HG03066 (cell line): ENCODE measurements around the gene DCST2.
A peak's percentile ranks its signal among the peaks of the same experiment; 100 is the strongest.

Experiments used
- ATAC-seq: cut with Tn5 transposase; IDR thresholded peaks from one replicate; pipeline ENCODE4 v1.9.1; 2021; ENCODE audit warnings: low read depth; ENCODE audit not compliant: unreplicated experiment

DCST2 gene

GRCh38 chr1:155050560-155051341, 17.2 kb upstream of the DCST2 start, which contains the start of gene ADAM15:
Gene ADAM15 (plus strand): TSS chr1:155051316. CDS start chr1:155051387, 71 bp downstream.
- ATAC-seq: peak; percentile 53

GRCh38 chr1:155049651-155050559, 16.3 kb upstream of the DCST2 start:
- no peak for ATAC-seq

GRCh38 chr1:155048449-155049334, 15.1 kb upstream of the DCST2 start:
- no peak for ATAC-seq

DNA sequence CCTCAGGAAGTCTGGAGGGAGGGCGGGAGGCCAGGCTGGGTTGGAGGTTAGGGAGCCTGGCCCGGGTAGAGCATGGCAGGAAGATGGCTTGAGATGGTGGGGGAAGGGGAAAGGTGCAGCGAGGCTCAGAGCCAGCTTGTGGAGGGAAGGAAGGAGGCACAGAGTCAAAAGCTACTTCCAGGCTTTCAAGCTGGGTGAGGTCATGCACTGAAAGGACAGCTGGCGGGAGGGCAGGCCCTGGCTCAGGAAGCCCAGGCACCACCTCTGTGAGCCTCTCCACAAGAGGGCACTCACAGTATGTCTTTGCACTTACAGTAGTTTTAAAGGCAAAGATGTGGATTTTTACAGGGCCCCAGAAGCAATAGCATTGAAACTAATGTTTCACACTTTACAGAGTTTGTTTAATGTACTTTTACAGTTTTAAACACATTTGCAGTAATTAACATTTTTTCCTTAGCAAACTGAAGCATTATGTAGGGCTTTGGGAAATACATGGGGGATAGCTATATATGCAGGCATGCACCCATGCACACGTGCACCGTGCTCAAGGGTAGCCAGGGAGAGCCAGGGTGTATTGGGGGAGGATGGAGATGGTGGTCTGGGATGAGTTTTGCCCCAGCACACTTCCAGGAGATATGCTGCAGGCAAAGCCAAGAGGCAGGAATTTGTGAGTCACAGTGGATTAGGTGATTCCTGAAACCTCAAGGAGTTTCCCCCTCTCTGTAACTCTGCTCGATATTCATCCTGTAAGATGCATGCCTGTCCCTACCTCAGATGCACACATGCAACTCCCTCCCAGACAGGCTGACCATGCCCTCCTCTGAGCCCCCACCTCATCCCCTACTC, 11.5 kb upstream of the DCST2 start:
- no peak for ATAC-seq

DNA sequence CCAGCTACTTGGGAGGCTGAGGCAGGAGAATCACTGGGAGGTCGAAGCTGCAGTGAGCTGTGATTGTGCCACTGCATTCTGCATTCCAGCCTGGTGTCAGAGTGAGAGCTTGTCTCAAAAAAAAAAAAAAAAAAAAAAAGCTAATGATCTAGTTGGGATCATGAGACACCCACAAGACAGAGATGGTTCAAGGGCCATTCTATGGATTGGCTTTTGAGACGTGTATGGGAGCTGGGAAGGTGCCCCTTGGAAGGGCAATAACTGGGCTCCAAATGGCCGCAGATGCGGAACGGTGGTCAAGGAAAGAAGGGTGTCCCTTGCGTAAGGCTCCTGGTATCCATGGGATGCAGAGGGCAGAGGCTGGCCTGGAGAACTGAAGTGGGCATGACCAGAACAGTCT, 10.8 kb upstream of the DCST2 start:
- no peak for ATAC-seq

DNA sequence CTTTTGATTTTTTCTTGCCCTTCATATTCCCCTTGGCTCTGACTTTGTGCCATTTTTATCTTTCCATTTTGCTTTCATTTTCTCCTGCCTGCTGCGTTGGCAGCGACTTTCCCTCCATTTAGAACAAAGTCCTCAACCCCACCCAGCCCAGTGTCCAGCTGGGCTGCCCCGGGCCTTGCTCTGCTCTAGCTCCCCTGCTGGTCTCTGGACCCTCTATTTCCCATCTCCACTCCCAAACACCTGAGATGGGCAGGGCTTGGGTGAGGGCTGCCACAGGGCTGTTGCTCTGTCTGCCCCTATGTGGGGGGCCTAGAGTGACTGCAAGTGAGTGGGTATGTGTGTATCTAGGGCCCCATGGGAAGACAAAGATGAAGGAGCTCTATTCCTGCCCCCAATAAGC, 10.2 kb upstream of the DCST2 start:
- ATAC-seq: no peak

DNA sequence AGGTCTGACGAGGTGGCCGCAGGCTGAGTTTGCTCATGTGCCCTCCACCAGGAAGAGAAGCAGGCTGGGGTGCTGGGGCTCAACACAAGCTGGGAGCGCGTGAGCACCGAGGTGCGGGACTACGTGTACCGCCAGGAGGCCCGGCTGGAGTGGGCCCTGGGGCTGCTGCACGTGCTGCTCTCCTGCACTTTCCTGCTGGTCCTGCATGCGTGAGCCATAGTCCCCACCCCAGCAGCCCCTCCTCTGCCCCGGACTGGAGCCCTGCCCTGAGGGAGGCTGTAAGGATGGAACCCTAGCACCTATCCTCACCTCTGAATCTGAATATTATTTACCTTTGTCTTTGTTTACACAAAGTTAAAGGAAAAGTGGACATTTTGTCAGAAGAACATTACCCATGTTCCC, 9.7 kb upstream of the DCST2 start:
- ATAC-seq: no peak

DNA sequence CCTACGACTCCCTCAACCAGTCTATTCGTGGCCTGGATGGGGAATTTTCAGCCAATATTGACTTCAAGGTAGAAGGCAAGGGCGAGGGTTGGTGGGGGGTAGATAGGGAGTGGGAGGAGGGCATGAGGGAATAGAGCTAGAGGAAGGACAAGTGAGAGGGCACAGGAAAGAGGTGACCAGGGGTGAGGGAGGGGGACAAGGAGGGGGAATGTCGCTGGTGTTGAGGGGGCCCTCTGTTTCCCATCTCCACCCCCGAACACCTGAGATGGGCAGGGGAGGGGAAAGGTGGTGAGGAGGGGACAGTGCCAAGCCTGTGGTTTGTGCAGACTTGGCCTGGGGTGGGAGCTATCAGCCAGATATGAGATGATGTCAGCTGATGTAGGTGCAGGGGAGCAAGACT, 9.2 kb upstream of the DCST2 start:
- no peak for ATAC-seq

DNA sequence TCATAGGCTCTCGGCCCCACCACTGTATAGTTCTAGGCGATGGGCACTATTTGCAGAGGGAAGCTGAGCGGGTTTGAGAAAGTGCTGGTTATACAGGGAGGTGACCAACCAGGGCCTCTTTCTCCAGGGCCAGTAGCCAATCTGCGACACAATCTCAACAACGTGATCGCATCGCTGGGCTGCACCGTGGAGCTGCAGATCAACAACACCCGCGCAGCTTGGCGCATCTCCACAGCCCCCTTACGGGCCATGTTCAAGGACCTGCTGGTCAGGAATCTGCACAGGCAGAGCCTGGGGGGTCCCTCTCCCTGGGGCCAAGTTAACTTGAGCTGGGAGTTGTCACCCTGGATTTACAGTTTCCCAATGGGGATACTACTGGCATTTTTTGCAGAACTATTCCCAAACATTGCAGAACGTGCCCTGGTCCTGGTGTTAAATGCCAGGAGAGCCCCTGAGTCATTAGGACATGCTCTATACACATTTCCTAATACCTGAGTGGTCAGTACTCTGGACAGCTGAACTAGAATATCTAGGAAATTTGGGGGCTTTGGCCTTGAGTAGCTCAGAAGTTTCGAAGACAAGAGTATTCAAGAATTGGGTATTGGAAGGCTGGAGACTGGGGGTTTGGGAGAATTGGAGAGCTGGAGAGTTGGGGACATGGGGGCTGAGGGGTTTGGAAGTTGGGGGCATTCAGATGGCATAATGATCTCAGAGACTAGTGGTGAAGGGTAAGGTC, 6.9 kb upstream of the DCST2 start:
- ATAC-seq: no peak

GRCh38 chr1:155039308-155039669, 5.7 kb upstream of the DCST2 start:
- ATAC-seq: no peak

- no peak for ATAC-seq
Measured at GRCh38 chr1:155038602-155039307, 5.2 kb upstream of the DCST2 start.

- ATAC-seq: no peak
Measured at GRCh38 chr1:155037851-155038441, 4.4 kb upstream of the DCST2 start.

DNA sequence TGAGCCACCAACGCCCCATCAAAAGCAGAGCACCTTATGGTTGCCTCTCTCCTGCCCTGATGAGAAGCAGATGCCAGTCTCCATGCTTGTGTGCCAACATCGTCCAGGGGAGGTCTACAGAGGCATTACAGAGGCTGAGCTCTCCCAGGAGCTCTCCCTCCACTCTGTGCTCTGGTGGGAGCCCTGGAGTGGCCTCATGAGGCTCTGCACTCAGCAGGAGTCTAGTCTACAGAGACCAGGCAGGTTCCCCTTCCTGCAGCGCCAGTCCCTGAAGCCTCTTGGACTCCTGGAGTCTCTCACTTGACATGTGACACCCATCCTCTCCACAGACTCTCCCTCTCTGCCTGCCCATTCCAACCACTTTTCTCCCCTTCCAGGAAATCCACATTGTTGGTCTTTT, 3.5 kb upstream of the DCST2 start:
- no peak for ATAC-seq

DNA sequence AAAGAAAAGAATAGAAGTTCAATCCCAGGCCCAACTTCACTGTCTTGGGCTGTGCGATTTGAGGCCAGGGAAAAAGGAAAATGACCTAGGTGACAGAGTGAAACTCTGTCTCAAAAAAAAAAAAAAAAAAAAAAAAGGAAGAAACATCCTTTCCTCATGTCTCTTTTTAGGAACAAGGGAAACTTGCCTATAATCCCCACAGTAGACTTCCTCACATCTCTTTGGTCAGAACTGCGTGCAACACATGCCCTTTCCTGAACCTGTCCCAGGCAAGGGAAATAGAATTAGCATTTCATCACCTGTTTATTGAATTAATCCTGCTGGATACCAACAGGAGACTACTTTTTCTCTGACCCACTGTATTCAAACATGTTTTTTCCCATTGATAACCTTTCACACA, 2.4 kb upstream of the DCST2 start:
- ATAC-seq: no peak

- ATAC-seq: no peak
Measured at GRCh38 chr1:155034318-155035208, 982 bp upstream of the DCST2 start.

DNA sequence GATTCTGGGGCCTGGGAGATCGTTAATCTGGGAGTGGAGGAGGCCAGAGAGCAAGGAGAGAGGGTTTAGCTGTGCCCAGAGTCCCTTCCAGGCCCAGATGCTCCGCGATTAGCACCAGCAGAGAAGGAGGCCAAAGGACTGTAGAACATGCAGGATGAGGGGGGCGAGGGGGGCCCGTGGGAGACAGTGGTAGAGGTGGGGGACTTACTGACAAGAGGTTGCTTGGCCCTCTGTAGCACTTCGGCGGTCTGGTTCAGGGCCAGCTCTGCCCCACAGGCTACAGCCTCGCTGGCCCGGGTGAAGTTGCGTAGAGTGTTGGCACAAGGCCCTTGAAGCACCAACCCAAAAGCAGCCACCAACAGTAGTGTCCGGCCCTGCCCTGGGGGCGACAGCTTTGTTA, 695 bp downstream of the DCST2 start:
- ATAC-seq: no peak

DNA sequence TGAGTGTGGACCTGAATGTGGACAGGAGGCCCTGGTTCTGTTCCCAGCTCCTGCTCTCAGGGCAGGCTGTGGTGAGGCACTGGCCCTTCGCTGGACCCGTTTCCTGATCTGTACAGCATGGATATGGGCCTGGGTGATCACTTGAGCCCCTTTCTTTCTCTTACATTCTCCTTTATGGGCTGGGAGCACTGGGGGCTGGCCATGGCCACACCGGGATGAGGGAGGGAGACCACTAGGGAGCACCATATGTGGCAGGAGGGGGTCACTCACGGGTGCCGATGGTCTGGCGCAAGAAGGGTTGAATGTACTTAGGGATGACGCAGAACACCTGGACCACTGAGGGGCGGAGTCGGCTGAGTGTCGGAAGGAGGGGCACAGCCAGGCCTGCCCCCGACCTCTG, 2.7 kb downstream of the DCST2 start:
- ATAC-seq: no peak
